ENCODE data around the gene TAGLN3.

DNA sequence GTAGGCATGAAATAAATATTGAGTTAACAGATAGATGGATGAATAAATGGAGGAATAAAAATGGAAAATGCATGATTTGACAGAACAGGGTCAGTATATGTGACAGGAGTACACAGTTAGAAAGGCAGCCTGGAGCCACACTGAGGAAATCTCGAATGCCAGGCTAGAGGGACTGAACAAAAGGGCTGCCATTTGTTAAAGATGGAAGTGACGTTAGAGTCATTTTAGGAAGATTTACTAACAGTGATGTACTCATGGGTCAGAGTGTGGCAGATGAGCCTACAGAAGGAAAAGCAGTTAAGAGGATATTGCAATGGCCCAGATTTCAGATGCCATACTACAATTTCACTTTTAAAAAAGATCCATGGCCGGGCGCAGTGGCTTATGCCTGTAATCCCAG lies 28.4 kb downstream of the TAGLN3 start:
- no peak for TF ChIP-seq TAF1 (IDR thresholded peaks at IDR 0.05; ENCODE audit: low read depth, low read length)
- no peak for TF ChIP-seq POLR2A (IDR thresholded peaks at IDR 0.05; ENCODE audit: low read depth, low read length)
- TF ChIP-seq SPI1 (IDR thresholded peaks at IDR 0.05; ENCODE audit: low read depth, low read length), result no peak
